GM19239 (cell line): ENCODE measurements around the gene QSER1.
"Not testable (repeated sequence)": the region's sequence is repeated elsewhere in the genome, so short reads cannot be mapped to it uniquely, and the experiment has no call there.

Experiments used
- DNase-seq: peaks from one replicate; pipeline ENCODE4 v3.0.0; 2011; ENCODE audit warnings: low spot score; ENCODE audit not compliant: insufficient read length
- FAIRE-seq: peaks from 2 replicates; lab custom pipeline; 2011; peaks lifted over from hg19 to GRCh38; lab: Jason Lieb, UNC

QSER1 gene

GRCh38 chr11:32921204-32921603 is 28.6 kb downstream of the QSER1 start:
- FAIRE-seq (no peak), DNase-seq (no peak)

GRCh38 chr11:32931606-32932005 is 39.0 kb downstream of the QSER1 start:
- FAIRE-seq (no peak), DNase-seq (no peak)

DNA sequence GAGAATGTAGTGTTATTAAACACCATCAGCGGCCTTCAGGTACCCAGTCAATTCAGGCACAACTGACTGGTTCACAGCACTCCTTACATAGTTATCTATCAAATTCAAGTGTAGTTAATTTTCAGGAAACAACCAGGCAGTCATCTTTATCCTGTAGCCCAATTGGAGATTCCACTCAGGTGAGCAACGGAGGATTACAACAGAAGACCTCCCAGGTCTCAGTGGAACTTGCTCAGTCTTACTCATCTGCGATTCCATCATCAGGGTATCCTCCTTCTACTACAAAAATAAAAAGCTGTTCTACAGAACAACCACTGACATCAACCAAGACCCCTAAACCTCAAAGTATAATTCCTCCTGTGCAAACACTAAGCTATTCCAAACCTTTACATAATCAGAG is 39.6 kb downstream of the QSER1 start:
- DNase-seq (no peak), FAIRE-seq (no peak)

DNA sequence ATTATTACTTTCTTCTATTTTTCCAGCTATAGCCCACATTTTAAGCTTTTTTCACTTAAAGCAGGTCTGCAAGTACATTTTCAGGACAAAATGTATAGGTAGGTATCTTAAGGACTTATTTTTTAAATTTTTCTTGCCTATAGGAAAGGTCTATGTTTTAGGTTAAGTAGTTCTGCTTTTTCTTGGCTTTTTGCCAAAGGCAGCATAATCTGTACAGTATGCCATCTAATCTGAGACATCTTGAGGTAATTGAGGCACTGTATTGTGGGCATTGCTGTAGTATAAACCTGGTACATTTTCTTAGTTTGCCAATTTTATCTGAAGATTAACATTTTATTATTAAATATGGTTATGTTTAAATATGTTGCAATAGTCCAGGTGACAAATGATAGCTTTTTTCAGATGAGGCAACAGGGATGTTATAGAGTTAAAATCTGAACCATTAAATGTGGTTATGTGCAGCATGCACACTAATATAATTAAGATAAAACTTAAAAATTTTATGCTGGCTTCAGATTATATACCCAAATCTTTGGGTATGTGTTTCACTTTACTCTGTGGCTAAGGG is 42.9 kb downstream of the QSER1 start:
- FAIRE-seq (no peak), DNase-seq (no peak)

- not testable (repeated sequence) for FAIRE-seq, DNase-seq
These were observed 43.6 kb downstream of the QSER1 start for GRCh38 chr11:32936178-32936577.

DNA sequence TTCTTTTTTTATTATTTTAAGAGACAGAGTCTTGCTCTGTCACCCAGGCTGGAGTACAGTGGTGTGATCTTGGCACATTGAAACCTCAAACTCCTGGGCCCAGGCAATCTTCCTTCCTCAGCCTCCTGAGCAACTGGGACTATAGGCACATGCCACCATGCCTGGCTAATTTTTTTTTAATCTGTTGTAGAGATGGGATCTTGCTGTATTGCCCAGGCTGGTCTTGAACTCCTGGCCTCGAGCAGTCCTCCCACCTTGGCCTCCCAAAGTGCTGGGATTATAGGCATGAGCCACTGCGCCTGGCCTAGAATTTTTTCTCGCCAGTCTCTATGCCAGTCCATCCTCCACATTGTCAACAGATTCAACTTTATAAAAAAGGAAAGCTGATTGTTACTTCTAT is 44.7 kb downstream of the QSER1 start:
- DNase-seq, FAIRE-seq: not testable (repeated sequence)

GRCh38 chr11:32939046-32939445 is 46.4 kb downstream of the QSER1 start:
- FAIRE-seq (peak; percentile 69), DNase-seq (peak; percentile 15)

- no peak for DNase-seq
These were observed 47.3 kb downstream of the QSER1 start for GRCh38 chr11:32939866-32940265.

GRCh38 chr11:32940865-32941264 is 48.3 kb downstream of the QSER1 start:
- peak; percentile 19 for DNase-seq
- no peak for FAIRE-seq

More at GRCh38 chr11:32939866-32940265, 47.3 kb downstream of the QSER1 start:
- no peak for FAIRE-seq

DNA sequence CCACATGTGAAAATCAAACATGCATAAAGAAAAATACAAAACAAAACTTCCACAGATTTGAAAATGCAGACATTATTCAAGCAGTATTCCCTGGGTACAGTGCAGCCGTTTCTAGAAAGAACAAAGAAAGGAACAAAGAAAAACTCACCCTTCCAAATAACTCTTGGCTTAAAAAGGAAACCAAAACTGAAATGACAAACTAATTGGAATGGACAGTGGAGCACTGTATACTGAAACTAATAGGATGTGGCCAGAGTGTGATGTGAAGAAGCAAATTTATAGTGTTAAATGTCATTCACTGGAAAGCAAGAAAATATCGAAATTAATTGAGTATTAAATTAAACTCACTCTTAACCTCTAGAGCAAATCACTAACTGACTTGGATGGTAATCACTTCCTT is 55.4 kb downstream of the QSER1 start:
- FAIRE-seq (peak; percentile 26), DNase-seq (no peak)

- no peak for DNase-seq
- no peak for FAIRE-seq
These were observed 57.1 kb downstream of the QSER1 start for GRCh38 chr11:32949739-32950138.

GRCh38 chr11:32952421-32952820 is 59.8 kb downstream of the QSER1 start:
- DNase-seq, result no peak
- no peak for FAIRE-seq

- no peak for FAIRE-seq
These were observed 61.1 kb downstream of the QSER1 start for GRCh38 chr11:32953700-32954099.

DNA sequence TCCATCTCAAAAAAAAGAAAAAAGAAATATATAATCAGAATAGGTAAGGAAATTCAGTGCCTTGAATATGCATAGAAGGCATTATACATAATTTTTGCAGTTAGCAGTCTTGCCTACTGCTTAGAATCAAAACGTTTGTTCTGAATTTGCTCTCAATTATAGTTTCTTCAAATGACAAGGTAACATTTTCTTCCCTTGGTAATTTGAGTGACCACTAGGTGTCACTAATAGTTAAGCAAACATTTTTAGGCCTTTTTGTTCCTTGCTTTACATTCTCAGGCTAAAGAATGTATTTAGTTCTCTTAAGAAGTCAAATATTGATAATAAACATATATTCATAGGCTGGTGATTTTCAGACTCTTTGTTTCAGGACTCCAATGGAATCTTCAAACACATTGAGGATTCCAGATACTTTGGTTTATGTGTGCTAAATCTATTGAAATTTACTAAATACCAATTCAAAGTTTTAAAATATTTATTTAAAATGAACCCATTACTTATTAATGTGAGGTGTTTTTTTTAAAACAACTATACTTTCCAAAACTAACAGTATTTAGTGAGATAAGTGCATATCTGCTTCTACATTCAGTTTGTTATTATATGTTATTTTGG is 68.0 kb downstream of the QSER1 start:
- DNase-seq, result no peak
- peak; percentile 86 for FAIRE-seq

More at GRCh38 chr11:32953700-32954099, 61.1 kb downstream of the QSER1 start:
- no peak for DNase-seq

DNA sequence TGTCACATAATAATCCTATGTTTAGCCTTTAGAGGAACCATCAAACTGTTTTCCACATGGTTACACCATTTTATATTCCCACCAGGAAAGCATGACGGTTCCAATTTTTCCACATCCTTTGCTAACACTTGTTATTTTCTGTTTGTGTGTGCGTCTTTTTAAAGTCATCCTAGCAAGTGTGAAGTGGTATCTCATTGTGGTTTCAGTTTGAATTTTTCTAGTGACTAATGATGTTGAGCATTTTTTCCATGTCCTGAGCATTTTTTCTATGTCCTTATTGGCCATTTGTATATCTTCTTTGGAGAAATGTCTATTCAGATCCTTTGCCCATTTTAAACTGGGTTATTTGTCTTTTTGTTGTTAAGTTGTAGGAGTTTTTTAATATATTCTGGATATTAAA is 69.4 kb downstream of the QSER1 start:
- DNase-seq (no peak), FAIRE-seq (no peak)

DNA sequence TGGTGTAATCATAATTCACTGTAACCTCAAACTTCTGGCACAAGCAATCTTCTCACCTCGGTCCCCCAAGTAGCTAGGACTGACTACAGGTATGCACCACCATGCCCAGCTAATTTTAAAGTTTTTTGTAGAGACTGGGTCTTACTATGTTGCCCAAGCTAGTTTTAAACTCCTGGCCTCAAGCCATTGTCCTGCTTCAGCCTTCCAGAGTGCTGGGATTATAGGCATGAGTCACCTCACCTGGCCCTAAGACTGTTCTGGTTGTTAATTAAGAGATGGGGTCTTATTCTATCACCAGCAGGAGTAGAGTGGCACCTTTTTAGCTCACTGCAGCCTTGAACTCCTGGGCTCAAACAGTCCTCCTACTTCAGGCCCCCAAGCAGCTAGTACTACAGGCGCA is 71.1 kb downstream of the QSER1 start:
- DNase-seq (no peak), FAIRE-seq (no peak)

GRCh38 chr11:32968541-32968940 is 75.9 kb downstream of the QSER1 start:
- DNase-seq (no peak), FAIRE-seq (peak; percentile 69)

GRCh38 chr11:32972233-32972632 is 79.6 kb downstream of the QSER1 start:
- FAIRE-seq, DNase-seq: not testable (repeated sequence)

DNA sequence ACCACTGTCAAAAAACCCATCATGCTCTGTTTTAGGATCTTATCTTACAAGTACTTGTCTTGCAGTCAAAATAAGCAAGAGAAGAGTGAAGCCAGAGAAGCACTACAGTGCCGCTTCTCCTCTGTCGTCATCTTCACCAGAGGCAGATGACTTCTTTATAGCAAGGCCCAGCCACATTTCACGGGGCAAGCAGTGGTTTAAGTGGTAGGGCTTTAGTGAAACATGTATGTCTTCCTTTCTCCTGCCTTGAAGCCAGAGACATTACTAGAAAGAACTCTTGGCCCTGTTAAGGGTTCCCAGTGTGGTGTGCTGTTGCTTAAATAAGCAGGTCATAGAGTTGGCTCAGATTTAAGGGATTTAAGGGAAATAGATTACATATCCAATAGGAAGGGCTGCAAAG is 80.2 kb downstream of the QSER1 start:
- no peak for FAIRE-seq
- no peak for DNase-seq

DNA sequence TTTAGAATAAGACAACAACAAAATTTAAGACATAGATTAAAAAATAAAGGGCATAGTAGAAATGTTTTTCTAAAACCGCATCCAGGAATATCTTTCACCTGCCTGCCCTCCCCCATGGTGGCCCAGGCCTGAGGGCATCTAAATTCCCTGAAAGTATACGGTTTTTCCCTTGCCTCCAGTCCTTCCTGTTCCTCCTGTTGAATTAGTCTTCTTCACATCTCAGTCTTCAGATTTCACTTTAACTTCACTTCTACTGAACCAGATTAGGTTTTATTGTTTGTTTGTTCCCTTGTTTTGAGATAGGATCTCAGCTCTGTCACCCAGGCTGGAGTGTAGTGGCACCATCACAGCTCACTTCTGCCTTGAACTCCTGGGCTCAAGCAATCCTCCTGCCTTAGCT is 90.0 kb downstream of the QSER1 start:
- DNase-seq (no peak), FAIRE-seq (no peak)

GRCh38 chr11:32983506-32983905 is 90.9 kb downstream of the QSER1 start:
- FAIRE-seq (no peak), DNase-seq (no peak)

DNA sequence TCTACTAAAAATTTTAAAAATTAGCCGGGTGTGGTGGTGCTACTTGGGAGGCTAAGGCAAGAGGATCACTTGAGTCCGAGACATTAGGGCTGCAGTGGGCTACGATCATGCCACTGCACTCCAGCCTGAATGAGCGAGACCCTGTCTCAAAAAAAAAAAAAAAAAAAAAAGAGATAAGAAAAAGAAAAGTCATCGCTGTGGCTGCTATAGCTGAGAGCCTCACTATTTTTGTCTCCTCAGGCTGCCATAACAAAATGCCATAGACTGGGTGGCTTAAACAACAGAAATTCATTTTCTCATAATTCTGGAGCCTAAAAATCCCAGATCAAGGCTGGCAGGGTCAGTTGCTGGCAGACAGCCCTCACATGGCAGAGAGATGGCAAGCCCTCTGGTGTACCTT is 93.0 kb downstream of the QSER1 start:
- FAIRE-seq, result no peak
- DNase-seq, result no peak
